K562 (cell line): ENCODE measurements around the gene RUSC1.

Experiments used
- SREBF2 ChIP-seq: sonication (generic); formaldehyde crosslinking; IDR thresholded peaks from 2 replicates; pipeline ENCODE4 v1.4.0; 2020; ENCODE audit warnings: mild to moderate bottlenecking, missing genetic modification reagents
- ZNF232 ChIP-seq: sonication (generic); formaldehyde crosslinking; IDR thresholded peaks from 2 replicates; pipeline ENCODE4 v1.8.0; 2022; ENCODE audit warnings: mild to moderate bottlenecking, missing genetic modification reagents

- no peak for TF ChIP-seq SREBF2
- no peak for TF ChIP-seq ZNF232
These were observed 18.9 kb downstream of the RUSC1 start for GRCh38 chr1:155339515-155340097.
